ENCODE data around the gene BCKDK. TPM values are rescaled to one million over a fixed set of nuclear protein-coding genes. Genes with fewer than 3 reads are reported as not detected.

Gene BCKDK
- total RNA-seq, 1 donor: 30.0 TPM

GRCh38 chr16:31085411-31085810 is 22.8 kb upstream of the BCKDK start:
- Histone ChIP-seq H3K79me2 (ENCODE audit: insufficient read depth, low read length) (peaks cover 46% of the 10 kb centered on the region), H3K27me3 (ENCODE audit: insufficient read depth, low read length) (no peaks in the 10 kb centered on the region), H3K27ac (ENCODE audit: low read depth, low read length) (no peak overlapping the region), H3K9me3 (ENCODE audit: low read depth, low read length) (no peaks in the 10 kb centered on the region), H2AFZ (ENCODE audit: low read length) (no peak overlapping the region), H3K4me3 (ENCODE audit: insufficient read depth, low read length) (no peak overlapping the region), H4K20me1 (ENCODE audit: insufficient read depth, low read length) (no peaks in the 10 kb centered on the region), H3K4me1 (ENCODE audit: insufficient read depth, low read length) (peaks cover 2% of the 10 kb centered on the region), H3K4me2 (ENCODE audit: insufficient read depth, low read length) (no peak overlapping the region), H3K36me3 (ENCODE audit: insufficient read depth, low read length) (peaks cover 23% of the 10 kb centered on the region)
- TF ChIP-seq CTCF (IDR thresholded peaks at IDR 0.05; ENCODE audit: extremely low read depth, low read depth, low read length): no peak
- peak; percentile 82 for DNase-seq (ENCODE audit: insufficient read length, low spot score, missing footprints)

GRCh38 chr16:31085873-31086628 is 22.1 kb upstream of the BCKDK start:
- Histone ChIP-seq H4K20me1 (ENCODE audit: insufficient read depth, low read length) (no peaks in the 10 kb centered on the region), H3K36me3 (ENCODE audit: insufficient read depth, low read length) (peaks cover 26% of the 10 kb centered on the region), H2AFZ (ENCODE audit: low read length) (no peak overlapping the region), H3K4me1 (ENCODE audit: insufficient read depth, low read length) (peaks cover 9% of the 10 kb centered on the region), H3K27ac (ENCODE audit: low read depth, low read length) (no peak overlapping the region), H3K4me3 (ENCODE audit: insufficient read depth, low read length) (no peak overlapping the region), H3K4me2 (ENCODE audit: insufficient read depth, low read length) (no peak overlapping the region), H3K27me3 (ENCODE audit: insufficient read depth, low read length) (no peaks in the 10 kb centered on the region), H3K79me2 (ENCODE audit: insufficient read depth, low read length) (peaks cover 48% of the 10 kb centered on the region), H3K9me3 (ENCODE audit: low read depth, low read length) (no peaks in the 10 kb centered on the region)
- DNase-seq (ENCODE audit: insufficient read length, low spot score, missing footprints): peak; percentile 80
- TF ChIP-seq CTCF (IDR thresholded peaks at IDR 0.05; ENCODE audit: extremely low read depth, low read depth, low read length): no peak

- Histone ChIP-seq H3K4me1 (ENCODE audit: insufficient read depth, low read length) (peaks cover 11% of the 10 kb centered on the region), H4K20me1 (ENCODE audit: insufficient read depth, low read length) (no peaks in the 10 kb centered on the region), H3K36me3 (ENCODE audit: insufficient read depth, low read length) (peaks cover 30% of the 10 kb centered on the region), H3K27ac (ENCODE audit: low read depth, low read length) (no peak overlapping the region), H2AFZ (ENCODE audit: low read length) (no peak overlapping the region), H3K79me2 (ENCODE audit: insufficient read depth, low read length) (peaks cover 49% of the 10 kb centered on the region), H3K27me3 (ENCODE audit: insufficient read depth, low read length) (no peaks in the 10 kb centered on the region), H3K4me2 (ENCODE audit: insufficient read depth, low read length) (no peak overlapping the region), H3K9me3 (ENCODE audit: low read depth, low read length) (no peaks in the 10 kb centered on the region), H3K4me3 (ENCODE audit: insufficient read depth, low read length) (no peak overlapping the region)
- TF ChIP-seq CTCF (IDR thresholded peaks at IDR 0.05; ENCODE audit: extremely low read depth, low read depth, low read length): no peak
- DNase-seq (ENCODE audit: insufficient read length, low spot score, missing footprints): no peak
Measured at GRCh38 chr16:31086629-31086906, 21.6 kb upstream of the BCKDK start.

GRCh38 chr16:31087481-31087880 is 20.7 kb upstream of the BCKDK start:
- no peak overlapping the region for H2AFZ ChIP-seq (ENCODE audit: low read length)
- DNase-seq (ENCODE audit: insufficient read length, low spot score, missing footprints): peak; percentile 74
- H3K4me1 ChIP-seq (ENCODE audit: insufficient read depth, low read length): peaks cover 15% of the 10 kb centered on the region
- no peak overlapping the region for H3K27ac ChIP-seq (ENCODE audit: low read depth, low read length)
- peaks cover 30% of the 10 kb centered on the region for H3K36me3 ChIP-seq (ENCODE audit: insufficient read depth, low read length)
- H3K4me2 ChIP-seq (ENCODE audit: insufficient read depth, low read length): no peak overlapping the region
- H3K79me2 ChIP-seq (ENCODE audit: insufficient read depth, low read length): peaks cover 48% of the 10 kb centered on the region
- no peaks in the 10 kb centered on the region for H3K9me3 ChIP-seq (ENCODE audit: low read depth, low read length)
- no peak overlapping the region for H3K4me3 ChIP-seq (ENCODE audit: insufficient read depth, low read length)
- no peaks in the 10 kb centered on the region for H3K27me3 ChIP-seq (ENCODE audit: insufficient read depth, low read length)
- H4K20me1 ChIP-seq (ENCODE audit: insufficient read depth, low read length): peaks cover 1% of the 10 kb centered on the region
- TF ChIP-seq CTCF (IDR thresholded peaks at IDR 0.05; ENCODE audit: extremely low read depth, low read depth, low read length): no peak
